Activated naive CD8-positive, alpha-beta T cell treated with anti-CD3 and anti-CD28 coated beads, Interleukin-2, amount 10 ng/mL, durations not matched to agents 7 days and 5 days (primary cell): ENCODE results near the gene ARID4A. TPM values are rescaled to one million over a fixed set of nuclear protein-coding genes. Genes with fewer than 3 reads are reported as not detected.

ENCODE experiments used
- ATAC-seq: fragments of 150-1000 bp; cut with Tn5 transposase; one replicate; pipeline ENCODE4 v1.10.0; 2021; ENCODE audit warnings: low read depth, moderate library complexity
- POLR2A ChIA-PET: fragments of 350-600 bp; sonication (Branson Sonifier 250); formaldehyde crosslinking; loops from one replicate; lab custom pipeline; 2021; ENCODE audit warnings: antibody characterized with exemption; lab: Charles Lee
- DNase-seq: peaks from one replicate; pipeline ENCODE4 v3.0.0; 2021
- H3K27ac Mint-ChIP-seq: one replicate; pipeline ENCODE4 v1.8.0; 2022; ENCODE audit warnings: mild to moderate bottlenecking, mixed read lengths
- H3K27me3 Mint-ChIP-seq: one replicate; pipeline ENCODE4 v1.8.0; 2022; ENCODE audit warnings: mild to moderate bottlenecking, moderate library complexity, mixed read lengths
- H3K36me3 Mint-ChIP-seq: one replicate; pipeline ENCODE4 v1.8.0; 2021; ENCODE audit warnings: mild to moderate bottlenecking, mixed read lengths
- H3K4me1 Mint-ChIP-seq: one replicate; pipeline ENCODE4 v1.8.0; 2021; ENCODE audit warnings: mixed read lengths
- H3K4me3 Mint-ChIP-seq: one replicate; pipeline ENCODE4 v1.8.0; 2022; ENCODE audit warnings: mild to moderate bottlenecking, moderate library complexity, mixed read lengths
- H3K9me3 Mint-ChIP-seq: one replicate; pipeline ENCODE4 v1.8.0; 2021; ENCODE audit warnings: mixed read lengths
- total RNA-seq, 2 experiments: library from RNA; stranded (reverse); gene quantifications; one replicate each; pipeline ENCODE4 v1.2.3, GENCODE V29; 2021

Gene ARID4A
- total RNA-seq, 2 experiments from 2014 or later, result 51.4 to 53.2 TPM

- H3K9me3 Mint-ChIP-seq, result no peaks in the 10 kb centered on the region
- DNase-seq (no peak), ATAC-seq (no peak)
- peaks cover 50% of the 10 kb centered on the region for H3K4me1 Mint-ChIP-seq
- H3K27ac Mint-ChIP-seq, result peak overlapping the region; percentile 45
- H3K36me3 Mint-ChIP-seq, result peaks cover 41% of the 10 kb centered on the region
- POLR2A ChIA-PET, result interaction anchor here (0.7 kb wide), 2 partner anchors 13 to 165 kb away, joined by 3 read pairs; no protein-coding TSS in a partner anchor
- H3K4me3 Mint-ChIP-seq, result no peak overlapping the region
- H3K27me3 Mint-ChIP-seq, result no peaks in the 10 kb centered on the region
These were observed 20.2 kb upstream of the ARID4A start for GRCh38 chr14:58278177-58278576.

- H3K27ac Mint-ChIP-seq, result peak overlapping the region; percentile 91
- no peaks in the 10 kb centered on the region for H3K27me3 Mint-ChIP-seq
- H3K4me3 Mint-ChIP-seq, result peak overlapping the region; percentile 75
- POLR2A ChIA-PET, result interaction anchor here (1.1 to 1.4 kb wide), 2 partner anchors 16 to 17 kb away, joined by 3 to 4 read pairs; partner anchors contain the start of gene ARID4A
- no peaks in the 10 kb centered on the region for H3K9me3 Mint-ChIP-seq
- ATAC-seq (peak; percentile 84), DNase-seq (no peak)
- H3K4me1 Mint-ChIP-seq, result peaks cover 40% of the 10 kb centered on the region
- peaks cover 46% of the 10 kb centered on the region for H3K36me3 Mint-ChIP-seq
These were observed 17.2 kb upstream of the ARID4A start for GRCh38 chr14:58280954-58281787.

GRCh38 chr14:58281969-58282368 is 16.4 kb upstream of the ARID4A start:
- Mint-ChIP-seq H3K27me3 (no peaks in the 10 kb centered on the region), H3K36me3 (peaks cover 49% of the 10 kb centered on the region), H3K9me3 (no peaks in the 10 kb centered on the region), H3K4me1 (peaks cover 33% of the 10 kb centered on the region), H3K27ac (peak overlapping the region; percentile 91), H3K4me3 (peak overlapping the region; percentile 75)
- POLR2A ChIA-PET, result interaction anchor here (1.1 kb wide), 1 partner anchor 16 kb away, joined by 4 read pairs; no protein-coding TSS in a partner anchor
- ATAC-seq (no peak), DNase-seq (no peak)

GRCh38 chr14:58282925-58283593 is 15.3 kb upstream of the ARID4A start:
- DNase-seq, result no peak
- Mint-ChIP-seq H3K27me3 (no peaks in the 10 kb centered on the region), H3K4me3 (no peak overlapping the region), H3K9me3 (no peaks in the 10 kb centered on the region), H3K27ac (no peak overlapping the region), H3K36me3 (peaks cover 53% of the 10 kb centered on the region), H3K4me1 (peaks cover 36% of the 10 kb centered on the region)
- no peak for ATAC-seq
- POLR2A ChIA-PET, result interaction anchor here (1.3 kb wide), 1 partner anchor 16 kb away, joined by 3 read pairs; no protein-coding TSS in a partner anchor

- no peaks in the 10 kb centered on the region for H3K9me3 Mint-ChIP-seq
- DNase-seq (no peak), ATAC-seq (no peak)
- H3K36me3 Mint-ChIP-seq, result peaks cover 58% of the 10 kb centered on the region
- peaks cover 38% of the 10 kb centered on the region for H3K4me1 Mint-ChIP-seq
- POLR2A ChIA-PET, result interaction anchor here (1.3 kb wide), 1 partner anchor 16 kb away, joined by 3 read pairs; no protein-coding TSS in a partner anchor
- H3K27me3 Mint-ChIP-seq, result no peaks in the 10 kb centered on the region
- H3K27ac Mint-ChIP-seq, result no peak overlapping the region
- no peak overlapping the region for H3K4me3 Mint-ChIP-seq
These were observed 14.6 kb upstream of the ARID4A start for GRCh38 chr14:58283730-58284129.

- ATAC-seq (no peak), DNase-seq (no peak)
- Mint-ChIP-seq H3K27me3 (no peaks in the 10 kb centered on the region), H3K4me3 (no peak overlapping the region), H3K27ac (peak overlapping the region; percentile 25), H3K4me1 (peaks cover 44% of the 10 kb centered on the region), H3K9me3 (no peaks in the 10 kb centered on the region), H3K36me3 (peaks cover 61% of the 10 kb centered on the region)
- POLR2A ChIA-PET, result interaction anchor here (1.0 to 1.1 kb wide), 2 partner anchors 9 to 13 kb away, joined by 4 to 5 read pairs; partner anchors contain the start of gene ARID4A
These were observed 13.2 kb upstream of the ARID4A start for GRCh38 chr14:58285132-58285531.

- Mint-ChIP-seq H3K9me3 (no peaks in the 10 kb centered on the region), H3K27me3 (no peaks in the 10 kb centered on the region), H3K4me3 (no peak overlapping the region), H3K4me1 (peaks cover 29% of the 10 kb centered on the region), H3K27ac (no peak overlapping the region), H3K36me3 (peaks cover 58% of the 10 kb centered on the region)
- no peak for DNase-seq
- ATAC-seq, result no peak
- POLR2A ChIA-PET, result no interaction called here
These were observed 10.7 kb upstream of the ARID4A start for GRCh38 chr14:58287607-58288042.

GRCh38 chr14:58288106-58288792 is 10.1 kb upstream of the ARID4A start:
- Mint-ChIP-seq H3K9me3 (no peaks in the 10 kb centered on the region), H3K4me1 (peaks cover 31% of the 10 kb centered on the region), H3K36me3 (peaks cover 59% of the 10 kb centered on the region), H3K4me3 (no peak overlapping the region), H3K27ac (no peak overlapping the region), H3K27me3 (no peaks in the 10 kb centered on the region)
- ATAC-seq, result no peak
- POLR2A ChIA-PET, result interaction anchor here (1.2 kb wide), 1 partner anchor 9 kb away, joined by 3 read pairs; no protein-coding TSS in a partner anchor
- no peak for DNase-seq

GRCh38 chr14:58291646-58292045 is 6.7 kb upstream of the ARID4A start:
- DNase-seq (no peak), ATAC-seq (no peak)
- POLR2A ChIA-PET, result no interaction called here
- H3K4me3 Mint-ChIP-seq, result no peak overlapping the region
- H3K36me3 Mint-ChIP-seq, result peaks cover 58% of the 10 kb centered on the region
- H3K27ac Mint-ChIP-seq, result no peak overlapping the region
- no peaks in the 10 kb centered on the region for H3K27me3 Mint-ChIP-seq
- H3K9me3 Mint-ChIP-seq, result no peaks in the 10 kb centered on the region
- peaks cover 35% of the 10 kb centered on the region for H3K4me1 Mint-ChIP-seq

GRCh38 chr14:58292187-58292586 is 6.2 kb upstream of the ARID4A start:
- Mint-ChIP-seq H3K4me1 (peaks cover 36% of the 10 kb centered on the region), H3K27ac (no peak overlapping the region), H3K9me3 (no peaks in the 10 kb centered on the region), H3K27me3 (no peaks in the 10 kb centered on the region), H3K36me3 (peaks cover 56% of the 10 kb centered on the region), H3K4me3 (no peak overlapping the region)
- POLR2A ChIA-PET, result no interaction called here
- no peak for DNase-seq
- no peak for ATAC-seq

GRCh38 chr14:58294201-58294600 is 4.2 kb upstream of the ARID4A start:
- peaks cover 41% of the 10 kb centered on the region for H3K36me3 Mint-ChIP-seq
- no peak overlapping the region for H3K4me3 Mint-ChIP-seq
- DNase-seq (no peak), ATAC-seq (no peak)
- no peaks in the 10 kb centered on the region for H3K9me3 Mint-ChIP-seq
- no peak overlapping the region for H3K27ac Mint-ChIP-seq
- POLR2A ChIA-PET, result no interaction called here
- H3K4me1 Mint-ChIP-seq, result peaks cover 29% of the 10 kb centered on the region
- no peaks in the 10 kb centered on the region for H3K27me3 Mint-ChIP-seq

GRCh38 chr14:58296726-58297125 is 1.6 kb upstream of the ARID4A start:
- ATAC-seq, result no peak
- no peak for DNase-seq
- Mint-ChIP-seq H3K4me1 (peaks cover 30% of the 10 kb centered on the region), H3K36me3 (peaks cover 23% of the 10 kb centered on the region), H3K27me3 (no peaks in the 10 kb centered on the region), H3K4me3 (no peak overlapping the region), H3K9me3 (no peaks in the 10 kb centered on the region), H3K27ac (no peak overlapping the region)
- POLR2A ChIA-PET, result interaction anchor here (1.1 to 4.4 kb wide), 5 partner anchors 8 to 131 kb away, joined by 3 to 64 read pairs (median 16); partner anchors contain the start of genes KIAA0586, PSMA3 and TIMM9

- Mint-ChIP-seq H3K36me3 (peaks cover 26% of the 10 kb centered on the region), H3K27ac (no peak overlapping the region), H3K4me3 (no peak overlapping the region), H3K27me3 (no peaks in the 10 kb centered on the region), H3K4me1 (peaks cover 31% of the 10 kb centered on the region), H3K9me3 (no peaks in the 10 kb centered on the region)
- ATAC-seq (no peak), DNase-seq (no peak)
- POLR2A ChIA-PET, result interaction anchor here (0.6 to 4.4 kb wide), 12 partner anchors 9 to 1029 kb away, joined by 3 to 64 read pairs (median 6); partner anchors contain the start of genes ACTR10, AP5M1, EXOC5 and KIAA0586
These were observed 968 bp upstream of the ARID4A start for GRCh38 chr14:58297412-58297761.
